Renal pelvis (tissue), 4 donors: ENCODE results near the gene SRGAP1. TPM values are rescaled to one million over a fixed set of nuclear protein-coding genes. Genes with fewer than 3 reads are reported as not detected.
"Not testable (repeated sequence)": the region's sequence is repeated elsewhere in the genome, so short reads cannot be mapped to it uniquely, and the experiment has no call there.

Experiments used
- DNase-seq: peaks from one replicate; pipeline ENCODE4 v3.0.0-alpha.2; 2013
- polyA plus RNA-seq, 3 donors: library from polyadenylated mRNA; unstranded; fragments of 120-200 nt; gene quantifications; one replicate each; pipeline ENCODE4 v1.2.1, GENCODE V29; 2013; ENCODE audit not compliant: insufficient read length in 3 of 3

The SRGAP1 gene
- polyA plus RNA-seq, 3 donors, result 19.7 to 33.4 (median 24.3) TPM

GRCh38 chr12:63828867-63829266 is 15.6 kb upstream of the SRGAP1 start:
- DNase-seq, result no peak

- no peak for DNase-seq
These were observed 8.5 kb upstream of the SRGAP1 start for GRCh38 chr12:63836046-63836445.

- no peak for DNase-seq
These were observed 7.6 kb upstream of the SRGAP1 start for GRCh38 chr12:63836936-63837335.

- DNase-seq, result no peak
These were observed 6.1 kb upstream of the SRGAP1 start for GRCh38 chr12:63838411-63838810.

GRCh38 chr12:63841011-63841410 is 3.5 kb upstream of the SRGAP1 start:
- DNase-seq, result no peak

- no peak for DNase-seq
These were observed 2.9 kb upstream of the SRGAP1 start for GRCh38 chr12:63841571-63841970.

- DNase-seq, result not testable (repeated sequence)
These were observed 1.8 kb upstream of the SRGAP1 start for GRCh38 chr12:63842750-63843149.

GRCh38 chr12:63843254-63843720 is 1.2 kb upstream of the SRGAP1 start:
- DNase-seq, result no peak

GRCh38 chr12:63843721-63844390 is 644 bp upstream of the SRGAP1 start:
- peak; percentile 93 for DNase-seq

GRCh38 chr12:63845726-63846125 is 1.2 kb downstream of the SRGAP1 start:
- DNase-seq, result no peak

GRCh38 chr12:63846238-63846967 is 1.9 kb downstream of the SRGAP1 start:
- DNase-seq, result no peak

- no peak for DNase-seq
These were observed 4.0 kb downstream of the SRGAP1 start for GRCh38 chr12:63848450-63848849.

GRCh38 chr12:63849106-63849620 is 4.7 kb downstream of the SRGAP1 start:
- no peak for DNase-seq

GRCh38 chr12:63849641-63850040 is 5.1 kb downstream of the SRGAP1 start:
- no peak for DNase-seq

GRCh38 chr12:63853978-63854377 is 9.5 kb downstream of the SRGAP1 start:
- no peak for DNase-seq

- DNase-seq, result no peak
These were observed 10.8 kb downstream of the SRGAP1 start for GRCh38 chr12:63855299-63855698.

GRCh38 chr12:63857771-63858670 is 13.5 kb downstream of the SRGAP1 start:
- no peak for DNase-seq

GRCh38 chr12:63859880-63860279 is 15.4 kb downstream of the SRGAP1 start:
- DNase-seq, result not testable (repeated sequence)

- DNase-seq, result peak; percentile 60
These were observed 17.9 kb downstream of the SRGAP1 start for GRCh38 chr12:63862187-63862968.

GRCh38 chr12:63862969-63863230 is 18.4 kb downstream of the SRGAP1 start:
- no peak for DNase-seq

- no peak for DNase-seq
These were observed 19.4 kb downstream of the SRGAP1 start for GRCh38 chr12:63863658-63864453.
